ENCODE results near the gene ERC2.

Gene ERC2

DNA sequence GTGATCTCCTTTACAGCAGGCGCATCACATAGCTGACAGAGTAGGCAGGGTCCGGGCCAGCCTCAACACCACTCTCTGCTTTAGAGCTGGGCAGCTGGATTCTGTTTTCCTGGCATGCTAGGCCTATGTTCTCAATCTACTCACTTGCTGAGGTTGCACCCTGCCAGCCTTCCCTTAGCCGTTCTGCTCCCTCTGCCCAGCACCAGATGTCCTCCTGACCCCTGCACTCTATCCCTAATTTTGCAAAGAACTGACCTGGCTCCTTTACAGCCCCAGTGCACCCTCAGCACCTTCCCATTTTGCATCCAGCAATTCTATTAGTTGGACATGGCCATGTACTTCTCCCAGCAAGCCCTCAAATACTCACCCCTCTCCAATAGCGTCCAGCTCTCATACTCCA is 609.5 kb downstream of the ERC2 start:
- POLR2A ChIA-PET, result no interaction called here
- no peaks in the 10 kb centered on the region for H3K4me1 ChIP-seq (ENCODE audit: control insufficient read depth, insufficient read depth, low read length)
- TF ChIP-seq ZBTB7A (tag by site-specific recombination; IDR thresholded peaks at IDR 0.05; ENCODE audit: low read depth) (no peak), ZNF202 (tag by site-specific recombination; IDR thresholded peaks at IDR 0.05; ENCODE audit: borderline replicate concordance) (no peak), IKZF3 (tag by site-specific recombination; IDR thresholded peaks at IDR 0.05) (no peak)
- TF ChIP-seq, protein P1, sequence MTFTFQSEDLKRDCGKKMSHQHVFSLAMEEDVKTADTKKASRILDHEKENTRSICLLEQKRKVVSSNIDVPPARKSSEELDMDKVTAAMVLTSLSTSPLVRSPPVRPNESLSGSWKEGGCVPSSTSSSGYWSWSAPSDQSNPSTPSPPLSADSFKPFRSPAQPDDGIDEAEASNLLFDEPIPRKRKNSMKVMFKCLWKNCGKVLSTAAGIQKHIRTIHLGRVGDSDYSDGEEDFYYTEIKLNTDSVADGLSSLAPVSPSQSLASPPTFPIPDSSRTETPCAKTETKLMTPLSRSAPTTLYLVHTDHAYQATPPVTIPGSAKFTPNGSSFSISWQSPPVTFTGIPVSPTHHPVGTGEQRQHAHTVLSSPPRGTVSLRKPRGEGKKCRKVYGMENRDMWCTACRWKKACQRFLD (tag by site-specific recombination; IDR thresholded peaks at IDR 0.05), result no peak
- CTCF ChIA-PET, result interaction anchor here (0.5 kb wide), 1 partner anchor 41 kb away, joined by 3 read pairs; no protein-coding TSS in a partner anchor
- H3K9me3 ChIP-seq (ENCODE audit: control insufficient read depth, insufficient read depth, low read depth, low read length), result no peaks in the 10 kb centered on the region
- no peak overlapping the region for H3K27ac ChIP-seq (ENCODE audit: extremely low read depth, low read depth, low read length)
- H3K4me3 ChIP-seq (ENCODE audit: low read depth, low read length), result no peak overlapping the region
- no peaks in the 10 kb centered on the region for H3K36me3 ChIP-seq (ENCODE audit: control insufficient read depth in 2 of 2, insufficient read depth in 1 of 2, low read length in 2 of 2)

DNA sequence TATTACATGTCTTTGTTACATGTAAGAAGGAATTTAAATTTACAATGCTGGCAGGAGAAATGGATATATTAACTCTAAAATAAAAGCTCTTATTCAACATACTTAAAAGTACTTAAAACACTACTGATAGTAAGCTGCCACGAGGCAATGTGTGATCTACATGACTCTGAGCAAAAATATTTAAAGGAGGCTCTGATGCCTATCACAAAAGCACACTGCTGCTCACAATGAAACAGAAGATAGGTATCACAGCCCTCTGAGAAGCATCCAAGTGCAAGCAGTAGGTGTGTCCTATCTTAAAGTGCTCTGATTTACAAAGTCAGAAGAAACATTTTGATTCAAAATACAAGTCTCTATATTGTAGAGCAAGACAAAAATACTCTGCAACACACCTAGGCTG is 610.0 kb downstream of the ERC2 start:
- no peaks in the 10 kb centered on the region for H3K9me3 ChIP-seq (ENCODE audit: control insufficient read depth, insufficient read depth, low read depth, low read length)
- CTCF ChIA-PET, result no interaction called here
- TF ChIP-seq ZNF600 (tag by site-specific recombination; IDR thresholded peaks at IDR 0.05) (no peak), ZNF19 (tag by site-specific recombination; IDR thresholded peaks at IDR 0.05; ENCODE audit: low read depth) (no peak), ZNF157 (tag by site-specific recombination; IDR thresholded peaks at IDR 0.05) (no peak), ZIC2 (tag by site-specific recombination; IDR thresholded peaks at IDR 0.05) (no peak), ZNF423 (tag by site-specific recombination; IDR thresholded peaks at IDR 0.05) (no peak), KLF9 (tag by site-specific recombination; IDR thresholded peaks at IDR 0.05; ENCODE audit: low read depth) (no peak)
- TF ChIP-seq, protein P1 (tag by site-specific recombination; IDR thresholded peaks at IDR 0.05), result no peak
- TF ChIP-seq, protein P2, sequence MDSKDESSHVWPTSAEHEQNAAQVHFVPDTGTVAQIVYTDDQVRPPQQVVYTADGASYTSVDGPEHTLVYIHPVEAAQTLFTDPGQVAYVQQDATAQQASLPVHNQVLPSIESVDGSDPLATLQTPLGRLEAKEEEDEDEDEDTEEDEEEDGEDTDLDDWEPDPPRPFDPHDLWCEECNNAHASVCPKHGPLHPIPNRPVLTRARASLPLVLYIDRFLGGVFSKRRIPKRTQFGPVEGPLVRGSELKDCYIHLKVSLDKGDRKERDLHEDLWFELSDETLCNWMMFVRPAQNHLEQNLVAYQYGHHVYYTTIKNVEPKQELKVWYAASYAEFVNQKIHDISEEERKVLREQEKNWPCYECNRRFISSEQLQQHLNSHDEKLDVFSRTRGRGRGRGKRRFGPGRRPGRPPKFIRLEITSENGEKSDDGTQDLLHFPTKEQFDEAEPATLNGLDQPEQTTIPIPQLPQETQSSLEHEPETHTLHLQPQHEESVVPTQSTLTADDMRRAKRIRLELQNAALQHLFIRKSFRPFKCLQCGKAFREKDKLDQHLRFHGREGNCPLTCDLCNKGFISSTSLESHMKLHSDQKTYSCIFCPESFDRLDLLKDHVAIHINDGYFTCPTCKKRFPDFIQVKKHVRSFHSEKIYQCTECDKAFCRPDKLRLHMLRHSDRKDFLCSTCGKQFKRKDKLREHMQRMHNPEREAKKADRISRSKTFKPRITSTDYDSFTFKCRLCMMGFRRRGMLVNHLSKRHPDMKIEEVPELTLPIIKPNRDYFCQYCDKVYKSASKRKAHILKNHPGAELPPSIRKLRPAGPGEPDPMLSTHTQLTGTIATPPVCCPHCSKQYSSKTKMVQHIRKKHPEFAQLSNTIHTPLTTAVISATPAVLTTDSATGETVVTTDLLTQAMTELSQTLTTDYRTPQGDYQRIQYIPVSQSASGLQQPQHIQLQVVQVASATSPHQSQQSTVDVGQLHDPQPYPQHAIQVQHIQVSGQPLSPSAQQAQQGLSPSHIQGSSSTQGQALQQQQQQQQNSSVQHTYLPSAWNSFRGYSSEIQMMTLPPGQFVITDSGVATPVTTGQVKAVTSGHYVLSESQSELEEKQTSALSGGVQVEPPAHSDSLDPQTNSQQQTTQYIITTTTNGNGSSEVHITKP (tag by site-specific recombination; IDR thresholded peaks at IDR 0.05), result no peak
- TF ChIP-seq, protein P3, sequence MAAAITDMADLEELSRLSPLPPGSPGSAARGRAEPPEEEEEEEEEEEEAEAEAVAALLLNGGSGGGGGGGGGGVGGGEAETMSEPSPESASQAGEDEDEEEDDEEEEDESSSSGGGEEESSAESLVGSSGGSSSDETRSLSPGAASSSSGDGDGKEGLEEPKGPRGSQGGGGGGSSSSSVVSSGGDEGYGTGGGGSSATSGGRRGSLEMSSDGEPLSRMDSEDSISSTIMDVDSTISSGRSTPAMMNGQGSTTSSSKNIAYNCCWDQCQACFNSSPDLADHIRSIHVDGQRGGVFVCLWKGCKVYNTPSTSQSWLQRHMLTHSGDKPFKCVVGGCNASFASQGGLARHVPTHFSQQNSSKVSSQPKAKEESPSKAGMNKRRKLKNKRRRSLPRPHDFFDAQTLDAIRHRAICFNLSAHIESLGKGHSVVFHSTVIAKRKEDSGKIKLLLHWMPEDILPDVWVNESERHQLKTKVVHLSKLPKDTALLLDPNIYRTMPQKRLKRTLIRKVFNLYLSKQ (tag by site-specific recombination; IDR thresholded peaks at IDR 0.05; ENCODE audit: borderline replicate concordance), result no peak
- TF ChIP-seq, protein P4, sequence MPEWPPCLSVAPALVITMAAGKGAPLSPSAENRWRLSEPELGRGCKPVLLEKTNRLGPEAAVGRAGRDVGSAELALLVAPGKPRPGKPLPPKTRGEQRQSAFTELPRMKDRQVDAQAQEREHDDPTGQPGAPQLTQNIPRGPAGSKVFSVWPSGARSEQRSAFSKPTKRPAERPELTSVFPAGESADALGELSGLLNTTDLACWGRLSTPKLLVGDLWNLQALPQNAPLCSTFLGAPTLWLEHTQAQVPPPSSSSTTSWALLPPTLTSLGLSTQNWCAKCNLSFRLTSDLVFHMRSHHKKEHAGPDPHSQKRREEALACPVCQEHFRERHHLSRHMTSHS (tag by site-specific recombination; IDR thresholded peaks at IDR 0.05), result no peak
- H3K27ac ChIP-seq (ENCODE audit: extremely low read depth, low read depth, low read length), result no peak overlapping the region
- no peaks in the 10 kb centered on the region for H3K36me3 ChIP-seq (ENCODE audit: control insufficient read depth in 2 of 2, insufficient read depth in 1 of 2, low read length in 2 of 2)
- no peak overlapping the region for H3K4me3 ChIP-seq (ENCODE audit: low read depth, low read length)
- POLR2A ChIA-PET, result no interaction called here
- no peaks in the 10 kb centered on the region for H3K4me1 ChIP-seq (ENCODE audit: control insufficient read depth, insufficient read depth, low read length)

DNA sequence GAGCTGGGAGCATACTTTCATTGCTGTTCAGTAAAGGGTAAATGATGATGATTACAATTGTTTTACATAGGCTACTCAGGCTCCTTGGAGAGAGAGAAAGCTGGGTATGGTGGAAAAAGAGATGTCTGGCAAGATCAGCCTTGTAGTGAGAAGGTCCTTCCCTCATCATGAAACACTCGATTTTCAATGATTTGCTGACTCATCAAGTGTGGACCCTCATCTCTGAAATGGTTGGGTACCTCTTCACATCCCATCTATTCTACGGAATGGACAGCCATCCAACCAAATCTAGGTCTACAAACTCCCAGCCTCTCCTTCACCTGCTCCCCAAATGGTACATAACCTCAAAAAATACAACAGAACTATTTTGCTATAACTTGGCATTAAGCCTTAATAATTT is 610.6 kb downstream of the ERC2 start:
- Histone ChIP-seq H3K9me3 (ENCODE audit: control insufficient read depth, insufficient read depth, low read depth, low read length) (no peaks in the 10 kb centered on the region), H3K4me1 (ENCODE audit: control insufficient read depth, insufficient read depth, low read length) (no peaks in the 10 kb centered on the region), H3K36me3 (ENCODE audit: control insufficient read depth in 2 of 2, insufficient read depth in 1 of 2, low read length in 2 of 2) (no peaks in the 10 kb centered on the region), H3K4me3 (ENCODE audit: low read depth, low read length) (no peak overlapping the region), H3K27ac (ENCODE audit: extremely low read depth, low read depth, low read length) (no peak overlapping the region)
- TF ChIP-seq TRIM28 (IDR thresholded peaks at IDR 0.05; ENCODE audit: borderline replicate concordance, low read length) (no peak), ZNF292 (tag by site-specific recombination; IDR thresholded peaks at IDR 0.05; ENCODE audit: borderline replicate concordance, low read depth) (no peak), ZNF560 (tag by site-specific recombination; IDR thresholded peaks at IDR 0.05; ENCODE audit: borderline replicate concordance) (no peak), GFI1B (tag by site-specific recombination; IDR thresholded peaks at IDR 0.05) (no peak)
- TF ChIP-seq, protein P5, sequence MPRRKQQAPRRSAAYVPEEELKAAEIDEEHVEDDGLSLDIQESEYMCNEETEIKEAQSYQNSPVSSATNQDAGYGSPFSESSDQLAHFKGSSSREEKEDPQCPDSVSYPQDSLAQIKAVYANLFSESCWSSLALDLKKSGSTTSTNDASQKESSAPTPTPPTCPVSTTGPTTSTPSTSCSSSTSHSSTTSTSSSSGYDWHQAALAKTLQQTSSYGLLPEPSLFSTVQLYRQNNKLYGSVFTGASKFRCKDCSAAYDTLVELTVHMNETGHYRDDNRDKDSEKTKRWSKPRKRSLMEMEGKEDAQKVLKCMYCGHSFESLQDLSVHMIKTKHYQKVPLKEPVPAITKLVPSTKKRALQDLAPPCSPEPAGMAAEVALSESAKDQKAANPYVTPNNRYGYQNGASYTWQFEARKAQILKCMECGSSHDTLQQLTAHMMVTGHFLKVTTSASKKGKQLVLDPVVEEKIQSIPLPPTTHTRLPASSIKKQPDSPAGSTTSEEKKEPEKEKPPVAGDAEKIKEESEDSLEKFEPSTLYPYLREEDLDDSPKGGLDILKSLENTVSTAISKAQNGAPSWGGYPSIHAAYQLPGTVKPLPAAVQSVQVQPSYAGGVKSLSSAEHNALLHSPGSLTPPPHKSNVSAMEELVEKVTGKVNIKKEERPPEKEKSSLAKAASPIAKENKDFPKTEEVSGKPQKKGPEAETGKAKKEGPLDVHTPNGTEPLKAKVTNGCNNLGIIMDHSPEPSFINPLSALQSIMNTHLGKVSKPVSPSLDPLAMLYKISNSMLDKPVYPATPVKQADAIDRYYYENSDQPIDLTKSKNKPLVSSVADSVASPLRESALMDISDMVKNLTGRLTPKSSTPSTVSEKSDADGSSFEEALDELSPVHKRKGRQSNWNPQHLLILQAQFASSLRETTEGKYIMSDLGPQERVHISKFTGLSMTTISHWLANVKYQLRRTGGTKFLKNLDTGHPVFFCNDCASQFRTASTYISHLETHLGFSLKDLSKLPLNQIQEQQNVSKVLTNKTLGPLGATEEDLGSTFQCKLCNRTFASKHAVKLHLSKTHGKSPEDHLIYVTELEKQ (tag by site-specific recombination; IDR thresholded peaks at IDR 0.05; ENCODE audit: borderline replicate concordance), result no peak
- POLR2A ChIA-PET, result no interaction called here
- CTCF ChIA-PET, result no interaction called here

Data from HEK293 (cell line).